Mesenchymal stem cell (in vitro differentiated cells and primary cell): ENCODE data around the gene TLE5.

Source experiments
- DNase-seq: peaks from one replicate; pipeline ENCODE4 v3.0.0-alpha.2; 2013
- H2AFZ ChIP-seq: one replicate; pipeline ENCODE4 v1.6.1; 2013; ENCODE audit warnings: low read depth, mild to moderate bottlenecking, control low read depth, inconsistent platforms, low read length, moderate library complexity
- H2AK5ac ChIP-seq: 2 replicates; pipeline ENCODE4 v1.6.1; 2013; ENCODE audit warnings: low read length, moderate library complexity, mild to moderate bottlenecking, inconsistent platforms; ENCODE audit not compliant: severe bottlenecking
- H2BK120ac ChIP-seq: one replicate; pipeline ENCODE4 v1.6.1; 2013; ENCODE audit warnings: low read depth, mild to moderate bottlenecking, inconsistent platforms, low read length, moderate library complexity
- H2BK12ac ChIP-seq, 2 experiments: one replicate each; pipeline ENCODE4 v1.6.1; 2013; ENCODE audit warnings: inconsistent platforms in 2 of 2, low read length in 2 of 2, mild to moderate bottlenecking in 2 of 2, moderate library complexity in 2 of 2, control low read depth in 1 of 2
- H2BK15ac ChIP-seq: one replicate; pipeline ENCODE4 v1.6.1; 2013; ENCODE audit warnings: mild to moderate bottlenecking, low read depth, inconsistent platforms; ENCODE audit not compliant: poor library complexity, severe bottlenecking
- H2BK5ac ChIP-seq: 2 replicates; pipeline ENCODE4 v1.6.1; 2013; ENCODE audit warnings: low read depth, mild to moderate bottlenecking, low read length, control low read depth, inconsistent platforms; ENCODE audit not compliant: poor library complexity, severe bottlenecking
- H3K14ac ChIP-seq, 2 experiments: one replicate each; pipeline ENCODE4 v1.6.1; 2013; ENCODE audit warnings: inconsistent platforms in 2 of 2, low read length in 2 of 2, control low read depth in 1 of 2, mild to moderate bottlenecking in 1 of 2, moderate library complexity in 1 of 2
- H3K18ac ChIP-seq, 2 experiments: one replicate each; pipeline ENCODE4 v1.6.1; 2013; ENCODE audit warnings: inconsistent platforms in 2 of 2, low read length in 2 of 2, control low read depth in 1 of 2, low read depth in 1 of 2, mild to moderate bottlenecking in 1 of 2
- H3K23ac ChIP-seq, 2 experiments: one replicate each; pipeline ENCODE4 v1.6.1; 2013; ENCODE audit warnings: inconsistent platforms in 2 of 2, low read length in 2 of 2, mild to moderate bottlenecking in 2 of 2, moderate library complexity in 2 of 2, control low read depth in 1 of 2
- H3K27ac ChIP-seq: 2 replicates; pipeline ENCODE4 v1.5.1; 2013; ENCODE audit warnings: mild to moderate bottlenecking, moderate library complexity, low read length, control low read depth, inconsistent platforms; ENCODE audit not compliant: poor library complexity, severe bottlenecking
- H3K27me3 ChIP-seq, 2 experiments: 2 replicates each; pipeline versions ENCODE4 v1.6.1 to v1.7.0; 2013; ENCODE audit warnings: low read length in 2 of 2, mild to moderate bottlenecking in 2 of 2, moderate library complexity in 2 of 2, control low read depth in 1 of 2, inconsistent platforms in 1 of 2; ENCODE audit not compliant: control insufficient read depth in 1 of 2, insufficient read depth in 1 of 2
- H3K36me3 ChIP-seq, 2 experiments: 2 replicates each; pipeline versions ENCODE4 v1.6.1 to v1.7.0; 2013; ENCODE audit warnings: low read length in 2 of 2, control low read depth in 1 of 2, inconsistent platforms in 1 of 2, low read depth in 1 of 2, mild to moderate bottlenecking in 1 of 2; ENCODE audit not compliant: insufficient read depth in 2 of 2, control insufficient read depth in 1 of 2
- H3K4ac ChIP-seq, 2 experiments: one replicate each; pipeline ENCODE4 v1.6.1; 2013; ENCODE audit warnings: inconsistent platforms in 2 of 2, low read length in 2 of 2, mild to moderate bottlenecking in 2 of 2, moderate library complexity in 2 of 2, control low read depth in 1 of 2, low read depth in 1 of 2
- H3K4me1 ChIP-seq: 2 replicates; pipeline ENCODE4 v1.6.1; 2013; ENCODE audit warnings: low read depth, low read length, control low read depth; ENCODE audit not compliant: control insufficient read depth, insufficient read depth
- H3K4me2 ChIP-seq: 2 replicates; pipeline ENCODE4 v1.6.1; 2013; ENCODE audit warnings: low read length, mild to moderate bottlenecking, inconsistent platforms; ENCODE audit not compliant: poor library complexity, severe bottlenecking
- H3K4me3 ChIP-seq, 2 experiments: 2 replicates each; pipeline versions ENCODE4 v1.5.1 to v1.7.0; 2013; ENCODE audit warnings: low read length in 2 of 2, mild to moderate bottlenecking in 2 of 2, control low read depth in 1 of 2, low read depth in 1 of 2; ENCODE audit not compliant: insufficient read depth in 1 of 2
- H3K79me1 ChIP-seq: replicated peaks from 2 replicates; pipeline ENCODE4 v1.6.1; 2013; ENCODE audit warnings: mild to moderate bottlenecking, control low read depth, low read length, inconsistent platforms; ENCODE audit not compliant: poor library complexity, severe bottlenecking
- H3K9ac ChIP-seq: 2 replicates; pipeline ENCODE4 v1.7.0; 2013; ENCODE audit warnings: mild to moderate bottlenecking, low read length, moderate library complexity
- H3K9me3 ChIP-seq: 2 replicates; pipeline ENCODE4 v1.7.0; 2013; ENCODE audit warnings: mild to moderate bottlenecking, low read length; ENCODE audit not compliant: control insufficient read depth
- H4K8ac ChIP-seq: one replicate; pipeline ENCODE4 v1.6.1; 2013; ENCODE audit warnings: inconsistent platforms, mild to moderate bottlenecking, low read length, moderate library complexity
- H4K91ac ChIP-seq: one replicate; pipeline ENCODE4 v1.6.1; 2013; ENCODE audit warnings: mild to moderate bottlenecking, low read length, inconsistent platforms
- WGBS: methylation state at CpG from one replicate; pipeline ENCODE4 v1.1.7; 2013; ENCODE audit warnings: mixed read lengths; 5-methylcytosine and 5-hydroxymethylcytosine counted together

Gene TLE5

GRCh38 chr19:3058009-3058820 lies 4.1 kb downstream of the TLE5 start:
- Histone ChIP-seq H3K4me2 (no peak overlapping the region), H2AK5ac (no peak overlapping the region), H3K4me3 (no peak overlapping the region), H3K14ac (no peak overlapping the region), H2AFZ (no peak overlapping the region), H4K91ac (no peak overlapping the region), H2BK15ac (no peak overlapping the region), H3K9me3 (no peaks in the 10 kb centered on the region), H3K9ac (peak overlapping the region; percentile 58), H3K36me3 (peaks cover 53 to 71% of the 10 kb centered on the region in 2 experiments), H2BK120ac (no peak overlapping the region), H2BK5ac (no peak overlapping the region), H3K4ac (no peak overlapping the region), H3K18ac (no peak overlapping the region), H2BK12ac (no peak overlapping the region), H4K8ac (no peak overlapping the region), H3K79me1 (peaks cover 23% of the 10 kb centered on the region), H3K23ac (no peak overlapping the region), H3K27me3 (no peaks in the 10 kb centered on the region), H3K27ac (no peak overlapping the region), H3K4me1 (peaks cover 58% of the 10 kb centered on the region)
- 89% methylated on average over 18 of the region's 20 CpGs for WGBS
- no peak for DNase-seq

- peak overlapping the region in 1 of 2 experiments; percentile 18 for H3K14ac ChIP-seq
- H2BK120ac ChIP-seq: no peak overlapping the region
- H2BK5ac ChIP-seq: no peak overlapping the region
- peak overlapping the region in 1 of 2 experiments; percentile 29 for H3K4me3 ChIP-seq
- no peak overlapping the region for H2BK12ac ChIP-seq
- H4K8ac ChIP-seq: peak overlapping the region; percentile 57
- no peak overlapping the region for H3K23ac ChIP-seq
- peak overlapping the region in 1 of 2 experiments; percentile 51 for H3K4ac ChIP-seq
- H3K79me1 ChIP-seq: peaks cover 24% of the 10 kb centered on the region
- peaks cover 55 to 79% of the 10 kb centered on the region in 2 experiments for H3K36me3 ChIP-seq
- H3K18ac ChIP-seq: peak overlapping the region in 1 of 2 experiments; percentile 58
- no peaks in the 10 kb centered on the region for H3K9me3 ChIP-seq
- no peaks in the 10 kb centered on the region for H3K27me3 ChIP-seq
- H4K91ac ChIP-seq: peak overlapping the region; percentile 53
- no peak overlapping the region for H2AFZ ChIP-seq
- peak overlapping the region; percentile 58 for H3K9ac ChIP-seq
- H3K4me1 ChIP-seq: peaks cover 52% of the 10 kb centered on the region
- peak overlapping the region; percentile 30 for H3K4me2 ChIP-seq
- DNase-seq: no peak
- WGBS: 61% methylated on average over 24 of the region's 26 CpGs
- no peak overlapping the region for H2BK15ac ChIP-seq
- H2AK5ac ChIP-seq: peak overlapping the region; percentile 45
- peak overlapping the region; percentile 13 for H3K27ac ChIP-seq
Observed at GRCh38 chr19:3057275-3057714, 5.0 kb downstream of the TLE5 start.

DNA sequence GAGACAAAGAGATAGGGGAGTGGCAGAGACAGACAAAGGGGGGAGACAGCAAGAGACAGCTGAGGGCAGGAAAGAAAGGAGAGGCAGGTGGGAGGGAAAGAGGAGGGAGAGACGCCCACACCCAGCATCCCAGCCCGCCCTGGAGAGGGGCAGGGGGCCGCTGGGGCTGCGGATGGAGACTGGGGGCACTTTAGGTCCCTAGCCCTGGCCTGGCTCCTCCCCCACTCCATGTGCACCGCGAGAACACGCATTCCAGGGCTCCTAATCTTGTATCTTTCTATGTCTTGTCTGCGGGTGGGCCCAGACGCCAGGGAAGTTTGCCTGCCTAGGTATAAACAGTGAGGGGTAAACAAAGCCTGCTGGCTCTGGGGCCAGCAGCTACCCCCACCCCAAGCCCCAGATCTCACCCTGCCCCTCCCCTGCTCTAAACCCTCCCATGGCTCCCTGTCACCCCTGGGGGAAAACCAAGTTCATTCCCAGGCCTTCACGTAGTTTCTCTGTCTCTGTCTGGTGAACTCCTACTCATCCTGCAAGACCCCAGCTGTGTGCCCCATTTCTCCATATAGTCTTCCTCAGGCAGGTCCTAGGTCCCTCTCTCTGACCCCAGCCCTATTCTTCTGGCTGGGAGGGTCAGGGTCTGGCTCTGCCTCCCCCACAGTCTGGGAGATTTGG lies 5.7 kb downstream of the TLE5 start:
- no peak overlapping the region for H2BK120ac ChIP-seq
- no peaks in the 10 kb centered on the region for H3K27me3 ChIP-seq
- H2AFZ ChIP-seq: no peak overlapping the region
- H3K23ac ChIP-seq: no peak overlapping the region
- peak overlapping the region; percentile 19 for H3K27ac ChIP-seq
- no peak overlapping the region for H3K14ac ChIP-seq
- no peak overlapping the region for H4K8ac ChIP-seq
- H3K9ac ChIP-seq: no peak overlapping the region
- H2BK5ac ChIP-seq: no peak overlapping the region
- H3K9me3 ChIP-seq: no peaks in the 10 kb centered on the region
- H3K18ac ChIP-seq: no peak overlapping the region
- no peak overlapping the region for H3K4ac ChIP-seq
- peaks cover 52% of the 10 kb centered on the region for H3K4me1 ChIP-seq
- H3K36me3 ChIP-seq: peaks cover 55 to 83% of the 10 kb centered on the region in 2 experiments
- H4K91ac ChIP-seq: no peak overlapping the region
- peaks cover 24% of the 10 kb centered on the region for H3K79me1 ChIP-seq
- H2BK15ac ChIP-seq: no peak overlapping the region
- H2AK5ac ChIP-seq: no peak overlapping the region
- no peak for DNase-seq
- H2BK12ac ChIP-seq: no peak overlapping the region
- H3K4me3 ChIP-seq: no peak overlapping the region
- WGBS: 47% methylated on average over 5 of the region's 10 CpGs
- no peak overlapping the region for H3K4me2 ChIP-seq

- H3K4ac ChIP-seq: no peak overlapping the region
- H4K8ac ChIP-seq: peak overlapping the region; percentile 20
- 73% methylated on average over 31 of the region's 31 CpGs for WGBS
Observed at GRCh38 chr19:3055741-3056416, 6.4 kb downstream of the TLE5 start.

More at GRCh38 chr19:3055741-3056416, 6.4 kb downstream of the TLE5 start:
- H3K27me3 ChIP-seq: peaks cover 0 to 4% of the 10 kb centered on the region in 2 experiments
- H2BK5ac ChIP-seq: peak overlapping the region; percentile 19
- H2BK12ac ChIP-seq: no peak overlapping the region
- H3K4me3 ChIP-seq: no peak overlapping the region
- no peak overlapping the region for H4K91ac ChIP-seq
- peak overlapping the region; percentile 51 for H3K4me2 ChIP-seq
- peaks cover 24% of the 10 kb centered on the region for H3K79me1 ChIP-seq
- no peak overlapping the region for H3K23ac ChIP-seq
- no peak for DNase-seq
- peaks cover 49% of the 10 kb centered on the region for H3K4me1 ChIP-seq
- no peaks in the 10 kb centered on the region for H3K9me3 ChIP-seq
- no peak overlapping the region for H3K9ac ChIP-seq
- H2BK120ac ChIP-seq: no peak overlapping the region
- H3K18ac ChIP-seq: no peak overlapping the region
- H3K36me3 ChIP-seq: peaks cover 55 to 81% of the 10 kb centered on the region in 2 experiments
- no peak overlapping the region for H2BK15ac ChIP-seq
- peak overlapping the region; percentile 67 for H3K27ac ChIP-seq
- peak overlapping the region; percentile 5 for H2AK5ac ChIP-seq
- H3K14ac ChIP-seq: no peak overlapping the region
- H2AFZ ChIP-seq: no peak overlapping the region
